Smooth muscle cell (in vitro differentiated cells): ENCODE measurements around the gene SAMD14. TPM values are rescaled to one million over a fixed set of nuclear protein-coding genes. Genes with fewer than 3 reads are reported as not detected.
"Not testable (repeated sequence)": the region's sequence is repeated elsewhere in the genome, so short reads cannot be mapped to it uniquely, and the experiment has no call there.

Source experiments
- DNase-seq: peaks from one replicate; lab custom pipeline; 2025; ENCODE audit not compliant: unreplicated experiment; lab: John Stamatoyannopoulos, UW
- H2AFZ ChIP-seq: fragments of 200-600 bp; sonication (generic); 2 replicates; pipeline ENCODE4 v1.6.0; 2016; ENCODE audit warnings: antibody characterized with exemption, low read depth, mild to moderate bottlenecking
- H3F3A ChIP-seq: fragments of 200-600 bp; sonication (generic); 2 replicates; pipeline ENCODE4 v1.6.0; 2017; ENCODE audit warnings: antibody characterized with exemption, low read depth
- H3K27ac ChIP-seq: fragments of 200-600 bp; sonication (generic); 2 replicates; pipeline ENCODE4 v1.5.1; 2016; ENCODE audit warnings: low read depth, mild to moderate bottlenecking
- H3K27me3 ChIP-seq: fragments of 200-600 bp; sonication (generic); 2 replicates; pipeline ENCODE4 v1.6.1; 2016; ENCODE audit warnings: low read depth, mild to moderate bottlenecking
- H3K36me3 ChIP-seq: fragments of 200-600 bp; sonication (generic); 2 replicates; pipeline ENCODE4 v1.5.1; 2016; ENCODE audit warnings: low read depth
- H3K4me1 ChIP-seq: fragments of 200-600 bp; sonication (generic); 2 replicates; pipeline ENCODE4 v1.5.1; 2016; ENCODE audit warnings: low read depth
- H3K4me2 ChIP-seq: fragments of 200-600 bp; sonication (generic); 2 replicates; pipeline ENCODE4 v1.6.0; 2016; ENCODE audit warnings: mild to moderate bottlenecking
- H3K4me3 ChIP-seq: fragments of 200-600 bp; sonication (generic); 2 replicates; pipeline ENCODE4 v1.5.1; 2016; ENCODE audit warnings: mild to moderate bottlenecking
- H3K79me2 ChIP-seq: fragments of 200-600 bp; sonication (generic); 2 replicates; pipeline ENCODE4 v1.6.0; 2016; ENCODE audit warnings: low read depth, mild to moderate bottlenecking
- H3K9ac ChIP-seq: fragments of 200-600 bp; sonication (generic); 2 replicates; pipeline ENCODE4 v1.6.0; 2016; ENCODE audit warnings: low read depth
- H3K9me3 ChIP-seq: fragments of 200-600 bp; sonication (generic); replicated peaks from 2 replicates; pipeline ENCODE4 v1.5.1; 2016; ENCODE audit warnings: low read depth
- H4K20me1 ChIP-seq: fragments of 200-600 bp; sonication (generic); 2 replicates; pipeline ENCODE4 v1.6.0; 2016; ENCODE audit warnings: low read depth
- WGBS: methylation state at CpG from one replicate; pipeline ENCODE4 v1.1.7; 2016; ENCODE audit warnings: low lambda C conversion rate; 5-methylcytosine and 5-hydroxymethylcytosine counted together
- polyA plus RNA-seq: library from polyadenylated mRNA; unstranded; fragments of >200 nt; fragmentation: Nextera tagmentation; extraction: Ambion mirVana; gene quantifications from 2 replicates; pipeline ENCODE4 v1.2.1, GENCODE V29; 2016
- total RNA-seq: library from RNA; depleted of rRNA; stranded (reverse); fragments of >200 nt; gene quantifications from 2 replicates; pipeline ENCODE4 v1.2.3, GENCODE V29; 2014
- TF ChIP-seq, protein P1 (sequence below): fragments of 200-600 bp; sonication (generic); IDR thresholded peaks from 2 replicates; pipeline ENCODE4 v1.5.1; 2017; ENCODE audit warnings: borderline replicate concordance, mild to moderate bottlenecking, antibody characterized with exemption; ENCODE audit not compliant: insufficient read depth, poor library complexity, severe bottlenecking

Gene SAMD14
- total and polyA plus RNA-seq, 2 experiments from 2014 or later, result 13.7 to 39.1 TPM

DNA sequence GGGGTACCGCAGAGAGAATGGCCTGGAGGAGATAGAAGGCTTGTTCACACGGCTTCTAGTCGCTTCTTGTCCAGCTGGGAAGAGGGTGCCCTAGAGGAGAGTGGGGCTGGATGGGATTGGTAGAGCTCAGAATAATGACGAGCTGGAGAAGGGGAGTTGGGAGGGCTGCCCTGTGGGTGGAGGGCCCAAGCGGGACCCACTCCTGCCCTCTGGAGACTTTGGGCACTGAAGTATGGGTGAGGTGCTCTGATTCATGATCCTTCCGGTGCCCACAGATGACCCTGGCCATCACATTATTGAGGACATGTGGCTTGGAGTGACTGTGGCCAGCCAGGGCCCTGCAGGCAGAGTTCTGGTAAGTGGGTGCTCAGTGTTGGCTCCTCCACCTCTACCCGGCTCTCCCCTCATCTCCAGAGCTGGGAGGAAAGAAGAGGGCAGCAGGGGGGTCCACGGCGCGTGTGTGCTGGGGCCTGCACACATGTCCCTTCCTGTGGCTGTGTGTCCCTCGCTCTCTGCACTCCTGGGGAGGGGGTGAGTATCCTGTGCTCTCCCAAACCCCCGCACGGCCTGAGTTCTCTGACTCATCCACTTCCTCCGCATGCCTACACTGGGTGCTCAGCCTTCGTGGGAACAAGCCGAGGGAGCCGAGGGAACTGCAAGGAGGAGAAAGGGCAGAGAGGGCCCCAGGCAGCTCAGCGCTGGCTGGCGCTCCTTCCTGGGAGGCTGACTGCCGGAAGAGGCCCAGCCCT is 65.5 kb downstream of the SAMD14 start:
- Histone ChIP-seq H3K4me2 (peak overlapping the region; percentile 44), H3K4me3 (no peak overlapping the region), H3K9me3 (no peaks in the 10 kb centered on the region), H3K27me3 (no peaks in the 10 kb centered on the region), H3K36me3 (peaks cover under 1% of the 10 kb centered on the region), H3K27ac (peak overlapping the region; percentile 80), H3F3A (peaks cover 18% of the 10 kb centered on the region), H2AFZ (no peak overlapping the region), H4K20me1 (peaks cover 7% of the 10 kb centered on the region), H3K9ac (peak overlapping the region; percentile 58), H3K4me1 (peaks cover 8% of the 10 kb centered on the region), H3K79me2 (peaks cover 36% of the 10 kb centered on the region)
- TF ChIP-seq, protein P1, sequence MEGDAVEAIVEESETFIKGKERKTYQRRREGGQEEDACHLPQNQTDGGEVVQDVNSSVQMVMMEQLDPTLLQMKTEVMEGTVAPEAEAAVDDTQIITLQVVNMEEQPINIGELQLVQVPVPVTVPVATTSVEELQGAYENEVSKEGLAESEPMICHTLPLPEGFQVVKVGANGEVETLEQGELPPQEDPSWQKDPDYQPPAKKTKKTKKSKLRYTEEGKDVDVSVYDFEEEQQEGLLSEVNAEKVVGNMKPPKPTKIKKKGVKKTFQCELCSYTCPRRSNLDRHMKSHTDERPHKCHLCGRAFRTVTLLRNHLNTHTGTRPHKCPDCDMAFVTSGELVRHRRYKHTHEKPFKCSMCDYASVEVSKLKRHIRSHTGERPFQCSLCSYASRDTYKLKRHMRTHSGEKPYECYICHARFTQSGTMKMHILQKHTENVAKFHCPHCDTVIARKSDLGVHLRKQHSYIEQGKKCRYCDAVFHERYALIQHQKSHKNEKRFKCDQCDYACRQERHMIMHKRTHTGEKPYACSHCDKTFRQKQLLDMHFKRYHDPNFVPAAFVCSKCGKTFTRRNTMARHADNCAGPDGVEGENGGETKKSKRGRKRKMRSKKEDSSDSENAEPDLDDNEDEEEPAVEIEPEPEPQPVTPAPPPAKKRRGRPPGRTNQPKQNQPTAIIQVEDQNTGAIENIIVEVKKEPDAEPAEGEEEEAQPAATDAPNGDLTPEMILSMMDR, result no peak
- WGBS, result 27% methylated on average over 20 of the region's 20 CpGs
- peak; percentile 50 for DNase-seq

DNA sequence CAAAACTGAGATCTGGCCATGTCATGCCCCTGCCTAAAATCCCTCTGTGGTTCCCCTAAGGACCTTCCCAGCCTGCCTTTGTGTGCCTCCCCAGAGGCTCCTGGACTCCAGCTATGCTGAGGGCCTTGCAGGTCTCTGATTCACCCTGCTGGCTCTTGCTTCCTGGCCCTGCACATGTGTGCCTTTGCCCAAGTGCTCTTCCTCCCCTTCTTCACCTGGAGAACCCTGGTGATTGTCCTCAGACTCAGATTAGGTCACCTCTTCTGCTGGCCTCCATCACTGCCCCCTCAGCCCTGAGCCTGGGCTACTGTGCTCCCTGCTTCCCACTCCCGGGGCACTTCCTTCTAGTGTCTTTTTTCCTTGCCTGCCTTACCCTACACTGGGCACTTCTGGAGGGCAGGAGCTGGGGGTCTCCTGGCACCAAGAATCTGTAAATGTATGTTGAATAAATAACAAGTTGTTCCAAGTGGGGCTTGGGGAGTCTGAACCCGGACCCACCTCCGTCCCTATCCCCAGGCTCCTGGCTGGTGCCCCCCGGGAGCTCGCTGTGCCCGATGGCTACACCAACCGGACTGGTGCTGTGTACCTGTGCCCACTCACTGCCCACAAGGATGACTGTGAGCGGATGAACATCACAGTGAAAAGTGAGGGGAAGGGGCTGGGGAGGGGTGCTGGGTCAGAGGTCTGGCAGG is 66.3 kb downstream of the SAMD14 start:
- H3K4me1 ChIP-seq, result peaks cover 12% of the 10 kb centered on the region

DNA sequence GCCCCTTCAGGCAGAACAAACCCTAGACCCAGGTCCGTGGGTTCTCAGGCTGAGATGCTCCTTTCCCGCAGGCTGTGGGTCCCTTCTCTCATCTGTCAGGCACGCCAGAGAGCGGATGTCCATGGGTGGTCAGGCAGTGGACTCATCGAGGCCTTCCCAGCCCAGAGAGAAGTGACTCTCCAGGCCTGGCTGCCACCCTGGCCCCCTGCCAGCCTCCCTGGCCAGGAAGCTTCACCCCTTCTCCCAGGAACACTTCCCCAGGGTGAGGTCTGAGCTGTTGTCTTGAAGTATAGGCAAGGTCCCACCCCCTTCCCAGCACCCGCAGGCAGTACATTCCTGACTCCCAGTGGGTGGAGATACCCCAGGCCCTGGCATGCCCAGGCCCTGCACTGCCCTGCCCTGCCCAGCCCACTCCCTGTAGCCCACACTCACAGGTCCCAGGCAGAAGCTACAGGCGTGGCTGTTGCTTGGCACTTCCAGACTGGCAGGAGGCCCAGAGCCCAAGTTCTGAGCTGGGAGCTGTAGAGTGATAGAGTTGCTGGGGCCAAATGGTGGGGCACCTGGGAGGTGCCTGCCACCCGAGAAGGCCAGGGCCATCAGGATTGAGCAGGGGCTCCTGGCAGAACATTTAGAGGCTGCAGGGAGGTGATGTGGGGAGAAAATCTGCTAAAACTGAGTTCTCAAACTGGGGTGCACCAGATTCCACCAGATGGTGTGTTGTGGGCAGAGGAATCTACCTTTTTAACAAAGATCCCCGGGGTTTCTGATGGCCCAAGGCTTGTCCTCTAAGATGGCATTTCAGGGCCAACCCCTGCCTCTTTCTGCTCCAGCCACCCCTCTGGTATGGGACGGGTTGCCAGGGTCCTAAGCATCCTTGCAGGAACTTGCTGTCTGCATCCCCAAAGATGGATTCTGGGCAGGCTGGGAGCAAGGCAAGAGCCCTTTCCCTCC is 67.4 kb downstream of the SAMD14 start:
- H3K9ac ChIP-seq, result no peak overlapping the region
- peaks cover 12% of the 10 kb centered on the region for H3K4me1 ChIP-seq
- H3K36me3 ChIP-seq, result no peaks in the 10 kb centered on the region
- no peak overlapping the region for H3K4me3 ChIP-seq
- H3K27ac ChIP-seq, result peak overlapping the region; percentile 80
- TF ChIP-seq, protein P1, result no peak
- DNase-seq, result no peak
- H3K27me3 ChIP-seq, result no peaks in the 10 kb centered on the region
- H2AFZ ChIP-seq, result no peak overlapping the region
- H3F3A ChIP-seq, result peaks cover 31% of the 10 kb centered on the region
- peaks cover 42% of the 10 kb centered on the region for H3K79me2 ChIP-seq
- H3K4me2 ChIP-seq, result peak overlapping the region; percentile 39
- no peaks in the 10 kb centered on the region for H3K9me3 ChIP-seq
- H4K20me1 ChIP-seq, result peaks cover 12% of the 10 kb centered on the region
- WGBS, result 69% methylated on average over 10 of the region's 10 CpGs

More for the DNA sequence above, 66.3 kb downstream of the SAMD14 start:
- 94% methylated on average over 8 of the region's 8 CpGs for WGBS
- Histone ChIP-seq H3K9ac (peak overlapping the region; percentile 58), H2AFZ (no peak overlapping the region), H3K36me3 (no peaks in the 10 kb centered on the region), H3K27me3 (no peaks in the 10 kb centered on the region), H3K4me3 (no peak overlapping the region), H3K9me3 (no peaks in the 10 kb centered on the region), H3K27ac (peak overlapping the region; percentile 80), H4K20me1 (peaks cover 12% of the 10 kb centered on the region), H3K4me2 (peak overlapping the region; percentile 37), H3F3A (peaks cover 23% of the 10 kb centered on the region), H3K79me2 (peaks cover 36% of the 10 kb centered on the region)
- DNase-seq, result no peak
- TF ChIP-seq, protein P1, result no peak

DNA sequence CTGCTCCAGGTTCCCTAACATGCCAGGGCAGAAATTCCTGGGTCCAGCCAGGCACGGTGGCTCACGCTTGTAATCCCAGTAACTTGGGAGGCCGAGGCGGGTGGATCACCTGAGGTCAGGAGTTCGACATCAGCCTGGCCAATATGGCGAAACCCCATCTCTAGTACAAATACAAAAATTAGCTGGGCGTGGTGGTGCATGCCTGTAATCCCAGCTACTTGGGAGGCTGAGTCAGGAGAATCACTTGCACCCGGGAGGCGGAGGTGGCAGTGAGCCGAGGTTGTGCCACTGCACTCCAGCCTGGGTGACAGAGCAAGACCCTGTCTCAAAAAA is 68.3 kb downstream of the SAMD14 start:
- Histone ChIP-seq H3K27ac (peak overlapping the region; percentile 80), H3K79me2 (peaks cover 41% of the 10 kb centered on the region), H3K4me2 (peak overlapping the region; percentile 94), H3K4me1 (peaks cover 12% of the 10 kb centered on the region), H4K20me1 (peaks cover 20% of the 10 kb centered on the region), H3F3A (peaks cover 31% of the 10 kb centered on the region)
- not testable (repeated sequence) for H3K36me3 ChIP-seq, H3K4me3 ChIP-seq, DNase-seq, H3K9me3 ChIP-seq, H2AFZ ChIP-seq, H3K27me3 ChIP-seq, H3K9ac ChIP-seq
- WGBS, result 90% methylated on average over 10 of the region's 10 CpGs
